CD4-positive, alpha-beta T cell treated with Interleukin-15 for 1 hour (primary cell): ENCODE results near the gene TMEM259.

Experiments used
- DNase-seq: peaks from one replicate; pipeline ENCODE4 v3.0.0-alpha.2; 2020

Gene TMEM259

DNA sequence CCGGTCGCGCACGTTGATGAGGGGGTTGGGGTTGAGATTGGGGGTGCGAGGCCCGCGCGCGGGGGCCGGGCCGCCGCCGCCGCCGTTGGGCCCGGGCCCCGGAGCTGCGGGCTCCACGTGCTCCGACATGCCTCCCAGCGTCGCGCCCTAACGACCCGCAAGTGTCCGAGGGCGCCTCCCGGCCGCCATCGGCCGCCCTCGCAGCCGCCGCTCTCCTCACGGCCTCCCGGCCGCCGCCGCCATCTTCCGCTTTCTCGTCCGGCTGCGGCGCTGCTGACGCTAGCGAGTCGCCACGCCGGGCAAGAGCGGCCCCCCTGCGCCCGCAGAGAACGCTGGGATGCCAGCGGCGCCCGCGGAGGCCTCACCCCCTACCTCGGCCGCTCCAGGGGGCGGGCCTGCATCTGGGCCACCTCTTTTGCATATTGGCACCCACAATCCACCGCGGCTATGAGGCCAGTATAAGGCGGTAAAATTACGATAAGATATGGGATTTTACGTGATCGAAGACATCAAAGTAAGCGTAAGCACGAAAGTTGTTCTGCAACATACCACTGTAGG lies at the start of gene TMEM259:
Gene TMEM259, minus strand, starts transcription at position 256 of the 558 bp plus-strand sequence. Its CDS starts 127 bp downstream, at position 129.
- peak; percentile 98 for DNase-seq

DNA sequence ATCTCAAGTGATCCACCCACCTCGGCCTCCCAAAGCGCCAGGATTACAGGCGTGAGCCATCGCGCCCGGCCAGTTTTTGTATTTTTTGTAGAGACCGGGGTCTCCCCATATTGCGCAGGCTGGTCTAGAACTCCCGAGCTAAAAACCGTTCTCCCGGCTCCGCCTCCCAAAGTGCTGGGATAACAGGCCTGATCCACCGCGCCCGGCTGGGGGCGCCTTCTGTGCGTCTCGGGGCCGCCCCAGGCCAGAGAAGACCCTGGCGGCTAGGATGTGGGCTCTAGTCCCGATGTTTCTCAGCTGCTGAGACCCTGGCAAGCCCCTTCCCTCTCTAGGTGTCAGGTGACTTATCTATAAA lies 49.6 kb upstream of the TMEM259 start:
- DNase-seq, result no peak

- peak; percentile 86 for DNase-seq
Observed at GRCh38 chr19:1069009-1069779, 48.3 kb upstream of the TMEM259 start.

GRCh38 chr19:1068009-1069001 lies 47.4 kb upstream of the TMEM259 start:
- DNase-seq, result peak; percentile 79

GRCh38 chr19:1067341-1067957 lies 46.5 kb upstream of the TMEM259 start:
- no peak for DNase-seq

GRCh38 chr19:1066748-1067340 lies 45.9 kb upstream of the TMEM259 start, which contains the start of gene ARHGAP45:
Gene ARHGAP45, plus strand, starts transcription at chr19:1067167. Its CDS starts 239 bp downstream, at chr19:1067406.
- DNase-seq, result peak; percentile 89

- no peak for DNase-seq
Observed at GRCh38 chr19:1066251-1066747, 45.4 kb upstream of the TMEM259 start.

- no peak for DNase-seq
Observed at GRCh38 chr19:1065606-1066109, 44.7 kb upstream of the TMEM259 start.

GRCh38 chr19:1064661-1065605 lies 44.0 kb upstream of the TMEM259 start:
- DNase-seq, result peak; percentile 73

DNA sequence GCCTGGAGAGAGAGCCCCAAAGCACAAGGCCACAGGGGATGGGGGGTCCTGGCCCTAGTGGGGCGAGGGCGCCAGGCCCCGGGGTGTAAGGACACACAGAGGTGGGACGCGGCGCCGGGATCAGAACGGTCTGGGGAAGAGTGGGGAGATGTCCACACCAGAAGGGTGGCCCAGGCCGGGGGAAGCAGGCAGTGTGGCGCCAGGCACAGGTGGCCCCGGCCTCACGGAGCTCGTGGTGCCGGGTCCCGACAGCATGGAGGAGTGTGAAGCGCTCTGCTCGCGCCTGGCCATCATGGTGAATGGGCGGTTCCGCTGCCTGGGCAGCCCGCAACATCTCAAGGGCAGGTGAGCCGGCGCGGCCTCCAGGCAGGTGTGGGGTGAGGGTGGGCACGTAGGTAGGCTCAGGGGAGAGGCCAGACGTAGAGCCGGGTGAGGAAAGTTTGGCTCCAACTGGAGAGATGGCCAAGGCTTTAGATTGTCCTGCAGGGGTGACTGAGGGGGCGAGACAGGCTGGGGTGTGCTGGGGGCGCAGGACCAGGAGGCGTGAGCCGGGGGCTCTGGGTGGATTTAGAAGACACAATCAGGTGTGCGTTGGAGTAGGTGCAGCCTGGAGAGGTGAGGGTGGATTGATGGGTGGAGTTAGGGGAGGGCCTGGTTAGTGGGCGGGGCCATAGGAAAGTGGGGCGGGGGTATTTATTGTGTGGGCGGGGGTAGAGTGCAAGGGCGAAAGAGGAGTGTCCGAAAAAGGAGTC lies 43.2 kb upstream of the TMEM259 start:
- no peak for DNase-seq

DNA sequence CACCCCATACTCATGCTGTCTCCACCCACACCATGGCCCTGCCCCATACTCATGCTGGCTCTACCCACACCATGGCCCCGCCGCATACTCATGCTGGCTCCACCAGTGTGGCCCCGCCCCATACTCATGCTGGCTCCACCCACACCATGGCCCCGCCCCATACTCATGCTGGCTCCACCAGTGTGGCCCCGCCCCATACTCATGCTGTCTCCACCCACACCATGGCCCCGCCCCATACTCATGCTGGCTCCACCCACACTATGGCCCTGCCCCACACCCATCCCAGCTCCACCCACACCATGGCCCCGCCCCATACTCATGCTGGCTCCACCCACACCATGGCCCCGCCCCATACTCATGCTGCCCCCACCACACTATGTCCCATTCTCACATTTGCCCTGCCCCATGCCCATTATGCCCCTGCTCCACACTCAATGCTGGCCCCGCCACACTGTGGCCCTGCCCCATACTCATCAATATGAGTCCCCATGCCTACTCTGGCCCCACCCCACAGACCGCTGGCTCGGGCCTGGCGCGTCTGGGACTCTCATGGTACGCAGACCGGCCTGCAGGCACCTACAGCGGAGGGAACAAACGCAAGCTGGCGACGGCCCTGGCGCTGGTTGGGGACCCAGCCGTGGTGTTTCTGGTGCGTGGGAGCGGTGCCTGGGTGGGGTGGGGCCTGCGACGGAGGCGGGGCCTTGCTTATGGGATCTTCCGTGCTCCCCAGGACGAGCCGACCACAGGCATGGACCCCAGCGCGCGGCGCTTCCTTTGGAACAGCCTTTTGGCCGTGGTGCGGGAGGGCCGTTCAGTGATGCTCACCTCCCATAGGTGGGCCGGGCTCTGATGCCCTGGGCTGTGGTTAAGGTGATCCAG lies 42.3 kb upstream of the TMEM259 start:
- DNase-seq, result peak; percentile 81

GRCh38 chr19:1062387-1063029 lies 41.6 kb upstream of the TMEM259 start:
- DNase-seq, result no peak

DNA sequence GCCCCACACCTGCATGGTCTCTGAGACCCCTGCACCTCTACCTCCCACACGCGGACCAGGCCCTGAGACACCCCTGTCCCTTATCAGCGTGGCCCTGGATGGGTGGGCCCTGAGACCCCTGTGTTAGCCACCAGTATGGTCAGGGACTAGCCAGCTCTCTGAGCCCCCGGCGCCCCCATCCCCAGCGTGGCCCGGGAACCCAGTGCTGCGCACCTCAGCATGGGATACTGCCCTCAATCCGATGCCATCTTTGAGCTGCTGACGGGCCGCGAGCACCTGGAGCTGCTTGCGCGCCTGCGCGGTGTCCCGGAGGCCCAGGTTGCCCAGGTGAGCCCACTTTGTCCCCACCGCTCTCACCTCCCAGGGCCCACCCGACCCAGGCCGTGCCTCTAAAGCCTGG lies 41.1 kb upstream of the TMEM259 start:
- no peak for DNase-seq

DNA sequence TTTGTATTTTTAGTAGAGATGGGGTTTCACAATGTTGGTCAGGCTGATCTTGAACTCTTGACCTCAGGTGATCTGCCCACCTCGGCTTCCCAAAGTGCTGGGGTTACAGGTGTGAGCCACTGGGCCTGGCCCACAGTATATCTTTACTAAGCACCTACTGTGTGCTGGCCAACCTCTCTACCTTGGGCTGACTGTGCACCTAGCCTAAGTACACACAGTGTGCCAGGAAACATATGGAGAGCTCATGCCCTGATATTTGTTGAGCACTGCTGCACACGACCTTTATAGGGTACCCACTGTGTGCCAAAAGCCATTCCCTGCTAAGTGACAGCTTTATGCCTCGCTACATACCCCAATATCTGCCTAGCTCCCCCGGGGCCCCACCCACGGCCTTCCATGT lies 39.8 kb upstream of the TMEM259 start:
- no peak for DNase-seq

DNA sequence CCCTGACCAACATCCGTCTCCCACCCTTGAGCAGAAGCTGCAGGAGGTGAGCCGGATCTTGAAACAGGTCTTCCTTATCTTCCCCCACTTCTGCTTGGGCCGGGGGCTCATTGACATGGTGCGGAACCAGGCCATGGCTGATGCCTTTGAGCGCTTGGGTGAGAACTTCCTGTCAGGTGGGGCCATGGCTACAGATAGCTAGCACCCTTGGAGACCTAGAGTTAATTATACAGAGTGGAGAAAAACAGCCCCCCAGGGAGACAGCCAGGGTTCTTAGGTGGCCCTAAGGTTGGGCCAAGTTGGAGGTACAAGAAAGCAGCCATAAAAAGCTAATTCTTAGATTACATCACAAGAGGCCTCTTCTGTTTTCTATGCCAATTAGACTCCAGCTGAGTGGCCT lies 37.2 kb upstream of the TMEM259 start:
- no peak for DNase-seq

DNA sequence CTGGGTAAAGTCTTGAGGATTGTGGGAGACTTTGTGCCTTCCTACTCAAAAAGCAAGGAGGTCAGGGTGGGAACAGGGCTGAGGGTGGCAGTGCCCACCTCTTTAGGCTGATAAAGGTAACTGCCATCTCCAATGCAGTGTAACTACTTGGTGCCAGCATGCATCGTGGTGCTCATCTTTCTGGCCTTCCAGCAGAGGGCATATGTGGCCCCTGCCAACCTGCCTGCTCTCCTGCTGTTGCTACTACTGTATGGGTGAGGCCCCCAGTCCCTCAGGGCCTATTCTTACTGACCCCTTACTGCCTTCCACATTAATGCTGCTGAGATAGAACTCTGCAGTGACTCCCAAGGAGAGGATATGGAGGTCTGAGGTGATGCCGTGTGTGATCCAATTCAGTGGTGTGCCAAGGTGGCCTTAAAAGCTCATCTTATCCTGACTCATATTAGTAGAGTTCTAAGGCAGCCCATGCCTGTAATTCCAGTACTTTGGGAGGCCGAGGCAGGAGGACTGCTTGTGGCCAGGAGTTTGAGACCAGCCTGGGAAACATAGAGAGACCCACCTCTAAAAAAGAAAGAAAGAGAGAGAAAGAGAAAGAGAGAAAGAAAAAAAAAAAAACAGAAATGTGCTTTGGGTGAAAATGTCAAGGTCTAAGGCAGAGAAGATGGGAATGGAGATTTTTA lies 36.4 kb upstream of the TMEM259 start:
- peak; percentile 67 for DNase-seq

DNA sequence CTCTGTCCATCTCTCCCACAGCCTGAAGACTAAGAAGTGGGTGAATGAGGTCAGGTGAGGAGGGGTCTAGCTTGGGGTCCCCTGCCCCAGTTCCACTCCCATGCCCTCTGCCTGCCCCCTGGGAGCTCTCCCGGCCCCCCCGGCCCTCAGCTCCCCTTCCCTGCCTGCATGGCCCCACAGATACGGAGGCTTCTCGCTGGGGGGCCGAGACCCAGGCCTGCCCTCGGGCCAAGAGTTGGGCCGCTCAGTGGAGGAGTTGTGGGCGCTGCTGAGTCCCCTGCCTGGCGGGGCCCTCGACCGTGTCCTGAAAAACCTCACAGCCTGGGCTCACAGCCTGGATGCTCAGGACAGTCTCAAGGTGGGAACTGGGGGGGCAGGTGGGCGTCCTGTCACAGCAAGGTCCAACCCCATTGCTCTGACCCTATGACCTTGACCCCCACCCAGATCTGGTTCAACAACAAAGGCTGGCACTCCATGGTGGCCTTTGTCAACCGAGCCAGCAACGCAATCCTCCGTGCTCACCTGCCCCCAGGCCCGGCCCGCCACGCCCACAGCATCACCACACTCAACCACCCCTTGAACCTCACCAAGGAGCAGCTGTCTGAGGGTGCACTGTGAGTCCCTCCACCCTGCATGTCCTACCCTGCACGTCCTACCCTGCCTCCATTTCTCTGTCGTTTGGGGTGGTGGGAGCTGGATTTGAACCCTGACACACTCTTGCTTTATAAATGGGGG lies 35.1 kb upstream of the TMEM259 start:
- no peak for DNase-seq
